GM21447 (cell line): Measurements from ENCODE around the gene DSEL.

ENCODE experiments used
- ATAC-seq: cut with Tn5 transposase; IDR thresholded peaks from one replicate; pipeline ENCODE4 v1.9.1; 2021; ENCODE audit not compliant: unreplicated experiment

Gene DSEL

GRCh38 chr18:67504739-67505138 is 11.8 kb downstream of the DSEL start:
- no peak for ATAC-seq

GRCh38 chr18:67500522-67501205 is 15.9 kb downstream of the DSEL start:
- no peak for ATAC-seq

DNA sequence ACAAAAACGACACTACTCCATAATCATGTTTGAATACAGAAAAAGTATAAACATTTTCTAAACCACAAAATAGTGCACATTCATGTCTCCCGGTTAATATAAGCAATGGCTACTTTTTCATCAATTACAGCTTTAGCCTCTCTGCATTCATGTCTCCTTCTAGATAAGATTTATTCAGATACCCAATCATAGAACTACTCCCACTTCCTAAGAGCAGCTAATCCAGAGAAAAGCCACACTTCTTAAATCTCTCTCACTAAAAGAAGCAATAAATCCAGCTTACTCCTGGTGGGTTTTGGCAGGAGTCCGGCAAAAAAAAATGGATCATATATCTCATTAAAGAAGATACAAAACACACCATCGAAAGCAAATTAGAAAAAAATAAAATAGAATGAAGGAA is 20.1 kb downstream of the DSEL start:
- ATAC-seq: no peak

- no peak for ATAC-seq
Observed at GRCh38 chr18:67486534-67486933, 30.0 kb downstream of the DSEL start.

- ATAC-seq: no peak
Observed at GRCh38 chr18:67485655-67486054, 30.9 kb downstream of the DSEL start.

DNA sequence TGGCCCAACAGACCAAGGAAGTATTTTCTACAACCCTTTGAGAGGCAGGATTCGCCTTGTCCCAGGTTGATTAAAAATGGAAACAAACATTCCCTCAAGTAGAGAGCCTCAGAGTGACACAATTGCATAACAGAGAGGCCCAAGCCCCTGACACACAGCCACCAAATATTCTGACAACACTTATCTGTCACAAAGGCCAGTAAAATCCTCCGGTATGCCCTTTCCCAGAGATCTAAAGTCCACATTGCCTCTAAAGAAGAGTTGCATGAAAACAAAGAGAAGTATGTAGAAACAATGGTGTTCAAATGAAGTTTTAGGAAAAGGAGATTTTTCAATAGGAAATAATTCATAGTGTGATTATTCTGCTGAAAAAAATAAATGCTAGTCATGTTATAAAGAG is 32.1 kb downstream of the DSEL start:
- ATAC-seq: no peak

DNA sequence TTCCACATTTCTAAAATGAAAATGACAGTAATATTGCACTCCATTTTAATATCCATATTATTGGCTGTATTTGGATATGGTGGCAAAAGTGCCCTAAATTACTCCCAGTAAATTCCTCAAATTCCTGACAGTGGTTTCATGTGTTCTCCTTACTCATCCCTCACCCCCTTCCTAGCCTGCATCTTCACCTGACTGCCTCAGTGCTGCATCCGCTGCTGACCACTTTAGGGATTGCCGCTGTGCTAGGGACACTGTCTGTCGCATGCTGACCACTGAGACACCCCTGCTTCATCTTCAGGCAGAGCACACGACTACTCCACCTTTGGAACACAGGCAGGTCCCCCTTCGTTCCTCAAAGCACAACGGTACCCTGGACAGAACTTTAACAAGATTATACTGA is 32.6 kb downstream of the DSEL start:
- ATAC-seq: no peak

- ATAC-seq: no peak
Observed at GRCh38 chr18:67483237-67483636, 33.3 kb downstream of the DSEL start.

GRCh38 chr18:67478249-67478648 is 38.3 kb downstream of the DSEL start:
- ATAC-seq: no peak

- no peak for ATAC-seq
Observed at GRCh38 chr18:67477522-67477921, 39.0 kb downstream of the DSEL start.

- no peak for ATAC-seq
Observed at GRCh38 chr18:67476585-67476984, 39.9 kb downstream of the DSEL start.

DNA sequence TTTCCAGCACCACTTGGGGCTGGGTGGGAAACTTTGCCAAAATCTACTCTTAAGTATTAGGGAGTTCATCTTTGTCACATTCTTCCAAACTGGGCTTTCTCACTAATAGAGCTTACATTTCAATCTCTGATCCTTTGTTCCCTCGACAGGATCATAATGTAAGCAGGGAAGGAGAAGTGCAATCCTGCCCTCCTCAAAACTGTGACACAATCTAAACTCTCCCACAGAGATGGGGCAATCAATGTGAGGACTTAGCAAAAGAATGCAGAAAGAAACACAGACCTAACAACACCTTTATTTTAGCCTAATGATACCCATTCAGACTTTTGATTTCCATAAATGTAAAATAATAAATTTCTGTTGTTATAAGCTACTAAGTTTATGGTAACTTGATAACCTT is 40.8 kb downstream of the DSEL start:
- no peak for ATAC-seq

- no peak for ATAC-seq
Observed at GRCh38 chr18:67468038-67468437, 48.5 kb downstream of the DSEL start.

GRCh38 chr18:67467188-67467587 is 49.3 kb downstream of the DSEL start:
- ATAC-seq: no peak

DNA sequence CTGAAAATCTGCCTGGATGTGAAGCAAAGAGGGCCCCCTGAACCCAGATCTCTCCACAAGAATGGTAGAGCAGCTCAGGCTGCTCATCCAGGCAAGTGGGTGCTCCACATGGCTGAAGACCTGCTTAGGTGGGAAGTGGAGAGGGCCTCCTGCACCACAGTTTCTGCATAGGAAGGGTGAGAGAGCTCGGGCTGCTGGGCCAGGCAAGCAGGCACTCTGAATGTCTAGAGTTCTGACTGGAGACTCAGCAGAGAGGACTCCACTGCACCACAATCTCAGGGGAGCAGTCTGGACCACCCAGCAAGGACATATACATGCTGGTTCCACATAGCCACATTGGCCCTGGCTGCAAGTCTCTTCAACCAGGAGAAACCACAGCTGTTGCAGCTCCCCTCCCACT is 52.0 kb downstream of the DSEL start:
- ATAC-seq: no peak

GRCh38 chr18:67463829-67464228 is 52.7 kb downstream of the DSEL start:
- no peak for ATAC-seq

- ATAC-seq: no peak
Observed at GRCh38 chr18:67456711-67457110, 59.8 kb downstream of the DSEL start.
